Measurements from ENCODE around the gene THAP2. TPM values are rescaled to one million over a fixed set of nuclear protein-coding genes. Genes with fewer than 3 reads are reported as not detected.

THAP2 gene
- 1 to 10 TPM; 3.8 to 5.1 (median 4.4) TPM for total RNA-seq (2021; fragmentation: NEBNext Ultra II Directional; extraction: Animal tissue kit (Norgen Biotek cat#: 25700))
- long read RNA-seq, full-length matches to known transcripts, result 3 of 5 reads
- long read RNA-seq, partial matches to known transcripts, result 0 of 5 reads
- long read RNA-seq, other reads (novel, unspliced or antisense), result 2 of 5 reads

GRCh38 chr12:71663561-71664410, at the start of gene THAP2, which contains the start of gene ZFC3H1:
THAP2 (plus strand) TSS chr12:71664301; CDS start chr12:71664510, 209 bp downstream.
ZFC3H1 (minus strand) TSS chr12:71663848; CDS start chr12:71663610, 238 bp downstream.
- H3K9me3 Mint-ChIP-seq, result peaks cover 4% of the 10 kb centered on the region; the same call in 1 of the 2 replicates
- peaks cover 38% of the 10 kb centered on the region for H3K36me3 Mint-ChIP-seq (ENCODE audit: low read depth)
- peak within 1 kb of the TSS; percentile 97 for H3K4me3 Mint-ChIP-seq

GRCh38 chr12:71621938-71622337, 42.2 kb upstream of the THAP2 start:
- no peak overlapping the region for H3K4me3 Mint-ChIP-seq
- no peak overlapping the region for H3K27ac Mint-ChIP-seq
- H3K4me1 Mint-ChIP-seq (ENCODE audit: low read depth), result peaks cover 9% of the 10 kb centered on the region
- no peak for TF ChIP-seq CTCF (IDR thresholded peaks at IDR 0.05)
- no peaks in the 10 kb centered on the region; the same call in 1 of the 2 replicates for H3K27me3 Mint-ChIP-seq (ENCODE audit: insufficient read depth)
- no peaks in the 10 kb centered on the region for H3K9me3 Mint-ChIP-seq
- DNase-seq, result no peak
- peaks cover 62% of the 10 kb centered on the region for H3K36me3 Mint-ChIP-seq (ENCODE audit: low read depth)

More at GRCh38 chr12:71663561-71664410, at the start of gene THAP2, which contains the start of gene ZFC3H1:
- H3K27ac Mint-ChIP-seq, result peak within 1 kb of the TSS; percentile 100
- peak; percentile 99 for DNase-seq
- peak; percentile 62 for TF ChIP-seq CTCF (IDR thresholded peaks at IDR 0.05)
- H3K4me1 Mint-ChIP-seq (ENCODE audit: low read depth), result peaks cover 41% of the 10 kb centered on the region
- H3K27me3 Mint-ChIP-seq (ENCODE audit: insufficient read depth), result peaks cover 2% of the 10 kb centered on the region

GRCh38 chr12:71625476-71625875, 38.6 kb upstream of the THAP2 start:
- Mint-ChIP-seq H3K9me3 (no peaks in the 10 kb centered on the region), H3K4me1 (ENCODE audit: low read depth) (peaks cover 17% of the 10 kb centered on the region), H3K36me3 (ENCODE audit: low read depth) (peaks cover 46% of the 10 kb centered on the region)

GRCh38 chr12:71626098-71626497, 38.0 kb upstream of the THAP2 start:
- Mint-ChIP-seq H3K9me3 (no peaks in the 10 kb centered on the region), H3K36me3 (ENCODE audit: low read depth) (peaks cover 46% of the 10 kb centered on the region), H3K27ac (0 out of 2 replicates have a peak overlapping the region, but pooled peaks have one; percentile 49), H3K4me3 (no peak overlapping the region), H3K27me3 (ENCODE audit: insufficient read depth) (no peaks in the 10 kb centered on the region), H3K4me1 (ENCODE audit: low read depth) (peaks cover 17% of the 10 kb centered on the region)
- DNase-seq, result no peak
- TF ChIP-seq CTCF (IDR thresholded peaks at IDR 0.05), result no peak

More at GRCh38 chr12:71625476-71625875, 38.6 kb upstream of the THAP2 start:
- Mint-ChIP-seq H3K27ac (no peak overlapping the region), H3K27me3 (ENCODE audit: insufficient read depth) (no peaks in the 10 kb centered on the region; the same call in 1 of the 2 replicates), H3K4me3 (no peak overlapping the region)
- DNase-seq, result no peak
- TF ChIP-seq CTCF (IDR thresholded peaks at IDR 0.05), result no peak

GRCh38 chr12:71626768-71627167, 37.3 kb upstream of the THAP2 start:
- no peaks in the 10 kb centered on the region for H3K27me3 Mint-ChIP-seq (ENCODE audit: insufficient read depth)

More at GRCh38 chr12:71626768-71627167, 37.3 kb upstream of the THAP2 start:
- Mint-ChIP-seq H3K36me3 (ENCODE audit: low read depth) (peaks cover 41% of the 10 kb centered on the region), H3K9me3 (no peaks in the 10 kb centered on the region), H3K4me3 (no peak overlapping the region), H3K27ac (peak overlapping the region; percentile 49; the same call in 1 of the 2 replicates), H3K4me1 (ENCODE audit: low read depth) (peaks cover 17% of the 10 kb centered on the region)
- no peak for DNase-seq
- no peak for TF ChIP-seq CTCF (IDR thresholded peaks at IDR 0.05)

Data from HFFc6 (cell line).